Effector CD8-positive, alpha-beta T cell (primary cell): Measurements from ENCODE around the gene ZBTB11.
"Not testable (repeated sequence)": the region's sequence is repeated elsewhere in the genome, so short reads cannot be mapped to it uniquely, and the experiment has no call there.

Experiments used
- DNase-seq: peaks from one replicate; lab custom pipeline; 2025; lab: John Stamatoyannopoulos, UW

ZBTB11 gene

GRCh38 chr3:101691685-101692671 lies 15.0 kb upstream of the ZBTB11 start:
- not testable (repeated sequence) for DNase-seq

GRCh38 chr3:101690972-101691371 lies 14.0 kb upstream of the ZBTB11 start:
- DNase-seq = no peak

GRCh38 chr3:101689286-101689685 lies 12.4 kb upstream of the ZBTB11 start:
- no peak for DNase-seq

- no peak for DNase-seq
These were observed 10.4 kb upstream of the ZBTB11 start for GRCh38 chr3:101687142-101687931.

GRCh38 chr3:101685870-101686307 lies 9.0 kb upstream of the ZBTB11 start:
- no peak for DNase-seq

- DNase-seq = no peak
These were observed 8.1 kb upstream of the ZBTB11 start for GRCh38 chr3:101685050-101685400.

- DNase-seq = no peak
These were observed 3.5 kb upstream of the ZBTB11 start for GRCh38 chr3:101680466-101680865.

- DNase-seq = not testable (repeated sequence)
These were observed 1.9 kb upstream of the ZBTB11 start for GRCh38 chr3:101678837-101679236.

GRCh38 chr3:101677436-101678286 lies 729 bp upstream of the ZBTB11 start:
- no peak for DNase-seq

GRCh38 chr3:101676216-101676764 lies 642 bp downstream of the ZBTB11 start:
- no peak for DNase-seq

- DNase-seq = no peak
These were observed 1.2 kb downstream of the ZBTB11 start for GRCh38 chr3:101675709-101676215.

- DNase-seq = no peak
These were observed 2.4 kb downstream of the ZBTB11 start for GRCh38 chr3:101674518-101674917.

GRCh38 chr3:101673953-101674352 lies 3.0 kb downstream of the ZBTB11 start:
- no peak for DNase-seq

GRCh38 chr3:101671014-101671413 lies 5.9 kb downstream of the ZBTB11 start:
- DNase-seq = no peak

GRCh38 chr3:101667844-101668243 lies 9.1 kb downstream of the ZBTB11 start:
- DNase-seq = no peak

GRCh38 chr3:101667331-101667730 lies 9.6 kb downstream of the ZBTB11 start:
- no peak for DNase-seq

GRCh38 chr3:101665851-101666250 lies 11.1 kb downstream of the ZBTB11 start:
- DNase-seq = no peak

- DNase-seq = no peak
These were observed 11.6 kb downstream of the ZBTB11 start for GRCh38 chr3:101665357-101665756.

- DNase-seq = no peak
These were observed 16.2 kb downstream of the ZBTB11 start for GRCh38 chr3:101660714-101661113.

GRCh38 chr3:101656651-101657050 lies 20.3 kb downstream of the ZBTB11 start:
- DNase-seq = no peak

- no peak for DNase-seq
These were observed 30.2 kb downstream of the ZBTB11 start for GRCh38 chr3:101646726-101647125.
